ENCODE data around the gene RYR2. TPM values are rescaled to one million over a fixed set of nuclear protein-coding genes. Genes with fewer than 3 reads are reported as not detected.

Gene RYR2
- total RNA-seq, 4 donors from 2014 or later, result 1.2 to 7.0 (median 2.5) TPM

GRCh38 chr1:237303929-237304328 lies 261.9 kb downstream of the RYR2 start:
- Histone ChIP-seq H3K4me3 (no peak overlapping the region), H3K27ac (peak overlapping the region in 1 of 4 donors; percentile 21), H3K36me3 (no peaks in the 10 kb centered on the region), H3K27me3 (no peaks in the 10 kb centered on the region), H3K9me3 (no peaks in the 10 kb centered on the region), H3K4me1 (peaks cover 0 to 3% (median 0%) of the 10 kb centered on the region in 4 donors)
- 50 to 64% methylated on average over 1 of the region's 1 CpG for WGBS, 2 donors (ENCODE audit: low coverage in 1 of 2)
- no peak for DNase-seq
- in situ Hi-C loops (cut with MboI; ENCODE audit: low pct_ligation_motif_present in 1 of 4, low pct_unique_long_range_greater_than_20kb in 1 of 4, low sequenced_read_pairs in 3 of 4) (no loop called here), intact Hi-C loops (cut with DNase I; ENCODE audit: low total_unique reads) (no loop called here)
- TF ChIP-seq EP300 (IDR thresholded peaks at IDR 0.05; ENCODE audit: low read depth) (no peak), POLR2A (IDR thresholded peaks at IDR 0.05) (no peak), CTCF (IDR thresholded peaks at IDR 0.05) (no peak), POLR2AphosphoS5 (IDR thresholded peaks at IDR 0.05) (no peak)

GRCh38 chr1:237306726-237307125 lies 264.7 kb downstream of the RYR2 start:
- H3K27ac ChIP-seq, result no peak overlapping the region
- H3K27me3 ChIP-seq, result no peaks in the 10 kb centered on the region
- DNase-seq, result no peak
- peaks cover 0 to 3% (median 0%) of the 10 kb centered on the region in 4 donors for H3K4me1 ChIP-seq
- in situ Hi-C loops (cut with MboI; ENCODE audit: low pct_ligation_motif_present in 1 of 4, low pct_unique_long_range_greater_than_20kb in 1 of 4, low sequenced_read_pairs in 3 of 4) (no loop called here), intact Hi-C loops (cut with DNase I; ENCODE audit: low total_unique reads) (no loop called here)
- TF ChIP-seq CTCF (IDR thresholded peaks at IDR 0.05) (no peak), POLR2A (IDR thresholded peaks at IDR 0.05) (no peak), EP300 (IDR thresholded peaks at IDR 0.05; ENCODE audit: low read depth) (no peak), POLR2AphosphoS5 (IDR thresholded peaks at IDR 0.05) (no peak)
- H3K36me3 ChIP-seq, result no peaks in the 10 kb centered on the region
- H3K4me3 ChIP-seq, result no peak overlapping the region
- no peaks in the 10 kb centered on the region for H3K9me3 ChIP-seq
- WGBS, 2 donors (ENCODE audit: low coverage in 1 of 2), result 69 to 81% methylated on average over 8 of the region's 8 CpGs

- no peak for TF ChIP-seq CTCF (IDR thresholded peaks at IDR 0.05)
- no peak for TF ChIP-seq POLR2A (IDR thresholded peaks at IDR 0.05)
- TF ChIP-seq EP300 (IDR thresholded peaks at IDR 0.05; ENCODE audit: low read depth), result no peak
- no peak for TF ChIP-seq POLR2AphosphoS5 (IDR thresholded peaks at IDR 0.05)
- no peaks in the 10 kb centered on the region for H3K4me1 ChIP-seq
- no peak for DNase-seq
- no peaks in the 10 kb centered on the region for H3K9me3 ChIP-seq
- no peak overlapping the region for H3K27ac ChIP-seq
- H3K27me3 ChIP-seq, result no peaks in the 10 kb centered on the region
- intact Hi-C loops (cut with DNase I; ENCODE audit: low total_unique reads), result no loop called here
- WGBS, 2 donors (ENCODE audit: low coverage in 1 of 2), result 96 to 100% methylated on average over 2 to 23 of the region's 32 CpGs
- no peak overlapping the region for H3K4me3 ChIP-seq
- in situ Hi-C loops (cut with MboI; ENCODE audit: low pct_ligation_motif_present in 1 of 4, low pct_unique_long_range_greater_than_20kb in 1 of 4, low sequenced_read_pairs in 3 of 4), result no loop called here
- no peaks in the 10 kb centered on the region for H3K36me3 ChIP-seq
Measured at GRCh38 chr1:237309595-237310118, 267.7 kb downstream of the RYR2 start.

GRCh38 chr1:237316352-237316751 lies 274.4 kb downstream of the RYR2 start:
- no peaks in the 10 kb centered on the region for H3K36me3 ChIP-seq
- H3K4me3 ChIP-seq, result no peak overlapping the region
- WGBS, 2 donors (ENCODE audit: low coverage in 1 of 2), result 56 to 73% methylated on average over 4 of the region's 4 CpGs
- no peak for DNase-seq
- no peaks in the 10 kb centered on the region for H3K27me3 ChIP-seq
- TF ChIP-seq CTCF (IDR thresholded peaks at IDR 0.05), result no peak
- TF ChIP-seq POLR2A (IDR thresholded peaks at IDR 0.05), result no peak
- TF ChIP-seq EP300 (IDR thresholded peaks at IDR 0.05; ENCODE audit: low read depth), result no peak
- no peak for TF ChIP-seq POLR2AphosphoS5 (IDR thresholded peaks at IDR 0.05)
- intact Hi-C loops (cut with DNase I; ENCODE audit: low total_unique reads), result no loop called here
- H3K9me3 ChIP-seq, result no peaks in the 10 kb centered on the region
- in situ Hi-C loops (cut with MboI; ENCODE audit: low pct_ligation_motif_present in 1 of 4, low pct_unique_long_range_greater_than_20kb in 1 of 4, low sequenced_read_pairs in 3 of 4), result no loop called here
- H3K27ac ChIP-seq, result no peak overlapping the region
- H3K4me1 ChIP-seq, result no peaks in the 10 kb centered on the region
